Measurements from ENCODE around the gene C3.
A peak's percentile ranks its signal among the peaks of the same experiment; 100 is the strongest.

The C3 gene

GRCh38 chr19:6744381-6745301 is 24.2 kb upstream of the C3 start:
- no peak for DNase-seq (ENCODE audit: low spot score)

GRCh38 chr19:6743714-6744380 is 23.4 kb upstream of the C3 start:
- DNase-seq (ENCODE audit: low spot score): no peak

- no peak for DNase-seq (ENCODE audit: low spot score)
Measured at GRCh38 chr19:6743066-6743465, 22.6 kb upstream of the C3 start.

- DNase-seq (ENCODE audit: low spot score): no peak
Measured at GRCh38 chr19:6740589-6741343, 20.3 kb upstream of the C3 start.

GRCh38 chr19:6739883-6740588 is 19.6 kb upstream of the C3 start:
- peak; percentile 61 for DNase-seq (ENCODE audit: low spot score)

GRCh38 chr19:6739390-6739882 is 19.0 kb upstream of the C3 start, which contains the start of gene TRIP10:
TRIP10 (plus strand) TSS chr19:6739680; CDS start chr19:6739762, 82 bp downstream.
- peak; percentile 72 for DNase-seq (ENCODE audit: low spot score)

- DNase-seq (ENCODE audit: low spot score): no peak
Measured at GRCh38 chr19:6738787-6739389, 18.4 kb upstream of the C3 start.

- DNase-seq (ENCODE audit: low spot score): peak; percentile 70
Measured at GRCh38 chr19:6737873-6738786, 17.7 kb upstream of the C3 start.

- peak; percentile 97 for DNase-seq (ENCODE audit: low spot score)
Measured at GRCh38 chr19:6737284-6737872, 16.9 kb upstream of the C3 start, which contains the start of gene GPR108. GPR108 (minus strand) TSS chr19:6737580; CDS start chr19:6737576, 4 bp downstream.

- no peak for DNase-seq (ENCODE audit: low spot score)
Measured at GRCh38 chr19:6736917-6737283, 16.4 kb upstream of the C3 start.

GRCh38 chr19:6736169-6736916 is 15.9 kb upstream of the C3 start:
- peak; percentile 76 for DNase-seq (ENCODE audit: low spot score)

- no peak for DNase-seq (ENCODE audit: low spot score)
Measured at GRCh38 chr19:6735181-6735911, 14.9 kb upstream of the C3 start.

GRCh38 chr19:6734096-6734696 is 13.7 kb upstream of the C3 start:
- DNase-seq (ENCODE audit: low spot score): no peak

- DNase-seq (ENCODE audit: low spot score): no peak
Measured at GRCh38 chr19:6733338-6734095, 13.1 kb upstream of the C3 start.

GRCh38 chr19:6732803-6733337 is 12.4 kb upstream of the C3 start:
- no peak for DNase-seq (ENCODE audit: low spot score)

GRCh38 chr19:6731822-6732221 is 11.4 kb upstream of the C3 start:
- no peak for DNase-seq (ENCODE audit: low spot score)

All from HuH-7 (cell line).